NCI-H2107 (cell line): Measurements from ENCODE around the gene EFCAB10.
"Not testable (repeated sequence)": the region's sequence is repeated elsewhere in the genome, so short reads cannot be mapped to it uniquely, and the experiment has no call there.

Experiments
- DNase-seq: peaks from one replicate; lab custom pipeline; 2025; lab: John Stamatoyannopoulos, UW

The EFCAB10 gene

DNA sequence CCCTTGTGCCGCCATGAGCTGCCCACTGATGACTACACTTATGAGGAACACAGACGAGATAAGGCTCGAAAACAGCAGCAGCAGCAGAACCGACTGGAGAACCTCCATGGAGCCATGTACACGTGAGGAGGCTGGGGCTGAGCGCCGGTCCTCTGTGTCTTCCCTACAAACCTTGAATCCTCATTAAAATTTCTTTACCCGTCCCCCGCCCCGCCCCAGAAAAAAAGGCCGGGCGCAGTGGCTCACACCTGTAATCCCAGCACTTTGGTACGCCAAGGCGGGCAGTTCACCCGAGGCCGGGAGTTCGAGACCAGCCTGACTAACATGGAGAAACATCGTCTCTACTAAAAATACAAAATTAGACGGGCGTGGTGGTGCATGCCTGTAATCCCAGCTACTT, 50.7 kb downstream of the EFCAB10 start:
- no peak for DNase-seq

DNA sequence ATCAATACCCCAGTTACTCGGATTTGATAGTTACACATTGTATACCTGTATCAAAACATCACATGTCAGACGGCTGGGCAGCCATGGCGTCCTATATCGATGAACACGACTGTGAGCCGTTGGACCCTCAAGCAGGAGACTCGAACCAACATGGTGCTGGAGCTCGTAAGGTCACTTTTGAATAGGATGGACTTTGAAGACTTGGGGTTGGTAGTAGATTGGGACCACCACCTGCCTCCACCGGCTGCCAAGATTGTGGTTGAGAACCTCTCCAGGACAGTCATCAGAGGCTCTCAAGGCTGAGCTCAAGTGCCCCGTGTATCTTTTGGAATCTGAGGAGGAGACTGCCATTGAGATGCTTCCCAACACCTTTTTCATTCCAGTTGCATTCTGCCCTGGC, 51.2 kb downstream of the EFCAB10 start:
- DNase-seq, result no peak

DNA sequence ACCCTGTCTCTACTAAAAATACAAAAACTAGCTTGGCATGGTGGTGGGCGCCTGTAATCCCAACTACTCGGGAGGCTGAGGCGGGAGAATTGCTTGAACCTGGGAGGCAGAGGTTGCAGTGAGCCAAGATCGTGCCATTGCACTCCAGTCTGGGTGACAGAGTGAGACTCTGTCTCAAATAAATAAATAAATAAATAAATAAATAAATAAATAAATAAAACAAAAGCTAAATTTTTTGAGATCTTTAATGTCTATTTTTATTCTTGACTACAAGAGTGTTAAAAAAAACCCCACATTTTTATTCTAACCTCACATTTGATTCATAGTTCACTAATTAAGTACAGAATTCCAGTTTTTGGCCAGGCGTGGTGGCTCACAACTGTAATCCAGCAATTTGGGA, 53.6 kb downstream of the EFCAB10 start:
- DNase-seq, result not testable (repeated sequence)

DNA sequence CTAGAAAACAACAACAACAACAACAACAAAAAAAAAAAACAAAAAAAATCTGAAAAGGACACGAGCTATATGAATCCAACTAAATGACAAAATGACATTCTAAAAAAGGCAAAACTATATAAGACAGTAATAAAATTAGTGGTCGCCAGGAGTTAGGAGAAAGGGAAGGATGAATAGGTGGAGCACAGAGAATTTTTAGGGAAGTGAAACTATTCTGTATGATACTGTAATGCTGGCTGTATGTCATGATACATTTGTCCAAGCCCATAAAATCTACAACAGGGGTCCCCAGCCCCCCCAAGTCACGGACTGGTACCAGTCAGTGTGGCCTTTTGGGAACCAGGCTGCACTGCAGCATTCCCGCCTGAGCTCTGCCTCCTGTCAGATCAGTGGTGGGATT, 56.5 kb downstream of the EFCAB10 start:
- DNase-seq, result no peak

DNA sequence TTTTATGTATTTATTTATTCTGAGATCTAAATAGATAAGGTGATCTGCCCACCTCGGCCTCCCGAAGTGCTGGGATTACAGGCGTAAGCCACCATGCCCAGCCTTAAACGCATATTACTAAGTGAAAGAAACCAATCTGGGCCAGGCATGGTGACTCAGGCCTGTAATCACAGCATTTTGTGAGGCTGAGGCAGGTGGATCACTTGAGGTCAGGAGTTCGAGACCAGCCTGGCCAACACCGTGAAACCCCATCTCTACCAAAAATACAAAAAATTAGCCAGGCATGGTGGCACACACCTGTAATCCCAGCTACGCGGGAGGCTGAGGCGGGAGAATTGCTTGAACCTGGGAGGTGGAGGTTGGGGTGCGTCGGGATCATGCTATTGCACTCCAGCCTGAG, 56.9 kb downstream of the EFCAB10 start:
- DNase-seq, result not testable (repeated sequence)

DNA sequence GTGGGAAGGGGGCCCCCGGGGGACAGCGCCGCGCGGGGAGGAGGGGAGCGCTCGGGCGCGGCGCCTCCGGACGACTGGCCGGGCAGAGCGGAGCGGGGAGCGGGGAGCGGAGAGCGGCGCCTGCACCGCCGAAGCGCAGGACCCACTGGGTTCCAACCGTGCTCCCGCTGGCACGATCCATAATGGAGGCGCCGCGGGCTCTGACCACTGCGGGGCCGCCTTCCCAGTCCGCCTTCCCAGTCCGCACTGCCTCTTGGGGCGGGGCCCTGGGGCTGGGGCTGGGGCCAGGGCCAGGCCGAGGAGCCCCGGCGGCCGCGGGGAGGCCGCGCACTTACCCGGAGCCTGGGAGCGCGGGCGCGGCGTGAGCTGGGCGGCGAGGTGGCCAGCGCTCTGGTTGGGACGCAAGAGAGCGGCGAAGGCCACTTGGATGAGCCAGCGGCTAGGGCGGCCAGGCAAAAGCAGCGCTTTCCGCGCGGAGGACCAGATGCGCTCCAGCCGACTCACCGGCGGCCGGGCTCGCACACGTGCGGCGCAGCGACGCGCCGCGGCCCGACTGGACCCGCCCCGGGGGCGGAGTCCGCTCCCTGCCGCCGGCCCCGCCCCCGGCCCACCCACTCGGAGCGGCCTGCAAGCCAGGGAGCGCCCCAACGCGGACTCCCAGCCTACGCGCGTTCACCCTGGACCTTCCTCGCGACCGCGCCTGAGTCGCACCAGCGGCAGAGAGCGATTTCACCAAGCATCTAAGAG, 59.4 kb downstream of the EFCAB10 start, which contains the start of gene PUS7:
PUS7 (minus strand) TSS at position 555 of the 747 bp plus-strand sequence. CDS start 13,759 bp downstream, outside the sequence.
- peak; percentile 92 for DNase-seq

DNA sequence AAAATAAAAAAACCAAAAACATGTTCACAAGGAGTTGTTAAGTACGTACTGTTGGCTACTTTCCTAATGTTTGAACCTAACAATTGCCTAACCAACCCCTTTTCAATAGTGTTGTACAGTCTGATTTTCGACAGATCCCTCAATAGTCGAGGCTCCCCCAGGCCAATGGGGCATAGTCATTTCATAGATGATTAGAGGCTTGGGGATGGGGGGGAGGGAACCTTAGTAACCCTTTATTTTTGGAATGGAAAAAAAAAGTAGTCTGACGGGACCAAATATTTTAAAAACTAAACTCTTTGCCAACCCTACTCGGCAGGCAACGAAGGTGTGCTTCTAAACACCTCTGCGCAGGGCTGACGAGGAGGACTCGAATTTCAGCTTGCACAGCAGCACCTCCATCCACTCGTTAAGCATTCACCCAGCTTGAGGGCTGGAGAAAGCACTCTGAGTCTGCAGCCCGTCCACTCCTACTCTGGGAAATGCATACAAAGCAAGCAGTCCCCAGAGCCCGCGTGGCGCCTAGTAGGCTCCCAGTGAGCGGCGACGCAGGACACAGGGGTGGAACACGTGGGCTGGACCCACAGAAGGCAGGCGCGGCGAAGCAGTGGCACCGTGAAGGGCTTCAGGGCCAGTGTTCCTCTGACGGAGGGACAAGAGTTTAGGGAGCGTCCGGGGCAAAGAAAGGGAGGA, 60.1 kb downstream of the EFCAB10 start:
- peak; percentile 74 for DNase-seq

DNA sequence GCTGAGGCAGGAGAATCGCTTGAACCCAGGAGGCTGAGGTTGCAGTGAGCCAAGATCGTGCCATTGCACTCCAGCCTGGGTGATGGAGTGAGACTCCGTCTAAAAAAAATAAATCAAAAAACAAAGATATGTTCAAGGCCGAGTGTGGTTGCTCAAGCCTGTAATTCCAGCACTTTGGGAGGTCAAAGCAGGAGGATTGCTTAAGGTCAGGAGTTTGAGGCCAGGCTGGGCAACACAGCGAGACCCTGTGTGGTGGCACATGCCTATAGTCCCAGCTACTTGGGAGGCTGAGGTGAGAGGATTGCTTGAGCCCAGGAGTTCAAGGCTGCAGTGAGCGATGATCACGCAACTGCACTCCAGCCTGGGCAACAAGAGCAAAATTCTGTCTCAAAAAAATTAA, 60.7 kb downstream of the EFCAB10 start:
- not testable (repeated sequence) for DNase-seq

DNA sequence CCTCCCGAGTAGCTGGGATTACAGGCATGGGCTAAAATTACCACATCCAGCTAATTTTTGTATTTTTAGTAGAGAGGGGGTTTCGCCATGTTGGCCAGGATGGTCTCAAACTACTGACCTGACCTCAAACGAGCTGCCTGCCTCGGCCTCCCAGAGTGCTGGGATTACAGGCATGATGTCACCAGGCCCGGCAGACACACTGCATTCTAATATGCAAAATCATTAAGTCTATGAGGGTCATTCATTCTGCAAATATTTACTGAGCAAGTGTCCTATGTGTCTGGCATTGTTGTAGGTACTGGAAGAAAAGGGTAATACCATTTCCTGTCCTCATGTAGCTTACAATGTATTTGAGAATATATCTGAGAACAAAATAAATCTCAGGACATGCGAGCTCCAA, 61.9 kb downstream of the EFCAB10 start:
- no peak for DNase-seq

DNA sequence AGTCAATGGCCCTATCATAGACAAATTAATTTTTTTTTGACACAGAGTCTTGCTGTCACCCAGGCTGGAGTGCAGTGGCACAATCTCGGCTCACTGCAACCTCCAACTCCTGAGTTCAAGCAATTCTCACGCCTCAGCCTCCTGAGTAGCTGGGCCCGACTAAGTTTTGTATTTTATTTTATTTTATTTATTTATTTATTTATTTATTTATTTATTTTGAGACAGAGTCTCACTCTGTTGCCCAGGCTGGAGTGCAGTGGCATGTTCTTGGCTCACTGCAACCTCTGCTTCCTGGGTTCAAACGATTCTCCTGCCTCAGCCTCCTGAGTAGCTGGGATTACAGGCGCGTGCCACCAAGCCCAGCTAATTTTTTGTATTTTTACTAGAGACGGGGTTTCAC, 65.7 kb downstream of the EFCAB10 start:
- not testable (repeated sequence) for DNase-seq
